Mucosa of gallbladder (tissue), 1 donor: ENCODE results near the gene CSDE1. TPM values are rescaled to one million over a fixed set of nuclear protein-coding genes. Genes with fewer than 3 reads are reported as not detected.

ENCODE experiments used
- total RNA-seq: library from RNA; stranded (reverse); gene quantifications from one replicate; pipeline ENCODE4 v1.2.1, GENCODE V29; 2021
- donor health status: DM: no; HTN: no; CAD: no.

Gene CSDE1
- total RNA-seq, 1 donor from 2014 or later, result 523 TPM

Other genes starting within 250 kb of the CSDE1 start
- 36.7 TPM for gene TRIM33, start 246.8 kb downstream of the CSDE1 start, total RNA-seq
- gene BCAS2, start 176.4 kb downstream of the CSDE1 start, total RNA-seq, result 31.8 TPM
- 4.1 TPM for gene DENND2C, start 87.9 kb downstream of the CSDE1 start, total RNA-seq
- gene AMPD1, start 62.4 kb downstream of the CSDE1 start, total RNA-seq, result not detected
- gene NRAS, start 41.2 kb downstream of the CSDE1 start, total RNA-seq, result 24.7 TPM
- 36.9 TPM for gene SIKE1, start 22.7 kb upstream of the CSDE1 start, total RNA-seq
- gene SYCP1, start 96.9 kb upstream of the CSDE1 start, total RNA-seq, result not detected